CD4-positive, alpha-beta T cell (primary cell): ENCODE measurements around the gene PHACTR3. TPM values are rescaled to one million over a fixed set of nuclear protein-coding genes. Genes with fewer than 3 reads are reported as not detected.

ENCODE experiments used
- ATAC-seq: fragments of 200-7000 bp; cut with Tn5 transposase; one replicate; pipeline ENCODE4 v1.10.0; 2022; ENCODE audit warnings: mild to moderate bottlenecking; ENCODE audit not compliant: poor library complexity
- CTCF ChIA-PET: fragments of 350-600 bp; sonication (Branson Sonifier 250); formaldehyde crosslinking; loops from one replicate; lab custom pipeline; 2021; ENCODE audit warnings: antibody characterized with exemption, inconsistent platforms; lab: Charles Lee
- POLR2A ChIA-PET: fragments of 350-600 bp; sonication (Branson Sonifier 250); formaldehyde crosslinking; loops from one replicate; lab custom pipeline; 2021; ENCODE audit warnings: antibody characterized with exemption, inconsistent platforms; lab: Charles Lee
- DNase-seq, 14 experiments: peaks; one replicate each; pipeline ENCODE4 v3.0.0-alpha.2; 2013 to 2020; ENCODE audit warnings: mixed read lengths in 2 of 14
- H3K27ac ChIP-seq, 2 donors: one replicate each; pipeline versions ENCODE4 v1.5.1 to v1.7.0; 2013; ENCODE audit warnings: low read length in 2 of 2, low read depth in 1 of 2, mild to moderate bottlenecking in 1 of 2
- H3K27me3 ChIP-seq, 2 experiments: 1 replicate in 1 of 2; 2 replicates in 1 of 2; pipeline versions ENCODE4 v1.6.1 to v1.7.0; 2013; ENCODE audit warnings: low read length in 2 of 2, control low read depth in 1 of 2, mild to moderate bottlenecking in 1 of 2, moderate library complexity in 1 of 2; ENCODE audit not compliant: insufficient read depth in 2 of 2, control insufficient read depth in 1 of 2
- H3K36me3 ChIP-seq: one replicate; pipeline ENCODE4 v1.6.1; 2013; ENCODE audit warnings: low read length, control low read depth; ENCODE audit not compliant: insufficient read depth
- H3K4me1 ChIP-seq: one replicate; pipeline ENCODE4 v1.6.1; 2013; ENCODE audit warnings: low read length, control low read depth; ENCODE audit not compliant: insufficient read depth
- H3K4me3 ChIP-seq: one replicate; pipeline ENCODE4 v1.5.1; 2013; ENCODE audit warnings: mild to moderate bottlenecking, low read length, moderate library complexity
- H3K9me3 ChIP-seq, 2 experiments: 1 replicate in 1 of 2; 2 replicates in 1 of 2; pipeline versions ENCODE4 v1.6.1 to v1.7.0; 2013; ENCODE audit warnings: low read length in 2 of 2, mild to moderate bottlenecking in 2 of 2, control low read depth in 1 of 2, moderate library complexity in 1 of 2; ENCODE audit not compliant: control insufficient read depth in 1 of 2, insufficient read depth in 1 of 2
- H3K27ac Mint-ChIP-seq: one replicate; pipeline ENCODE4 v1.8.0; 2020; ENCODE audit warnings: mixed read lengths
- H3K27me3 Mint-ChIP-seq: one replicate; pipeline ENCODE4 v1.8.0; 2021; ENCODE audit warnings: mixed read lengths
- H3K36me3 Mint-ChIP-seq: one replicate; pipeline ENCODE4 v1.8.0; 2021; ENCODE audit warnings: low read depth, mixed read lengths
- H3K4me1 Mint-ChIP-seq: one replicate; pipeline ENCODE4 v1.8.0; 2021; ENCODE audit warnings: low read depth, mixed read lengths
- H3K4me3 Mint-ChIP-seq: one replicate; pipeline ENCODE4 v1.8.0; 2020; ENCODE audit warnings: mild to moderate bottlenecking, mixed read lengths
- H3K9me3 Mint-ChIP-seq: one replicate; pipeline ENCODE4 v1.8.0; 2020; ENCODE audit warnings: mixed read lengths
- CTCF ChIP-seq: fragments of 200-600 bp; IDR thresholded peaks from one replicate; pipeline ENCODE4 v1.8.0; 2022; ENCODE audit warnings: antibody characterized with exemption, mild to moderate bottlenecking
- intact Hi-C, 2 experiments: fragments of 100-400 bp; cut with DNase I in 1 of 2; cut with micrococcal nuclease in 1 of 2; formaldehyde crosslinking; loops; one replicate each; pipeline versions ENCODE4 v1.15.1 to v1.9.0; 2023 to 2025; cut with DNase I, micrococcal nuclease
- total RNA-seq, 174 experiments: library from RNA in 2 of 174; stranded (reverse) in 2 of 174; gene quantifications; one replicate each; pipeline ENCODE4 v1.2.3 and lab custom pipeline; 2021 to 2026

The PHACTR3 gene
- total RNA-seq, 2 experiments from 2014 or later, result not detected

- Histone ChIP-seq H3K4me1 (no peaks in the 10 kb centered on the region), H3K27ac (no peak overlapping the region), H3K4me3 (no peak overlapping the region), H3K36me3 (no peaks in the 10 kb centered on the region), H3K9me3 (no peaks in the 10 kb centered on the region), H3K27me3 (peaks cover 0 to 2% of the 10 kb centered on the region in 2 experiments)
- no peak for TF ChIP-seq CTCF
- peaks cover 17% of the 10 kb centered on the region for H3K27me3 Mint-ChIP-seq
- ChIA-PET POLR2A (no interaction called here), CTCF (no interaction called here)
- H3K36me3 Mint-ChIP-seq, result no peaks in the 10 kb centered on the region
- no peaks in the 10 kb centered on the region for H3K9me3 Mint-ChIP-seq
- no peak for DNase-seq
- no peak overlapping the region for H3K27ac Mint-ChIP-seq
- no peak overlapping the region for H3K4me3 Mint-ChIP-seq
- intact Hi-C loops, result no loop called here
- no peak for ATAC-seq
- H3K4me1 Mint-ChIP-seq, result no peaks in the 10 kb centered on the region
Observed at GRCh38 chr20:59824711-59825562, 220.6 kb downstream of the PHACTR3 start.

- no peaks in the 10 kb centered on the region for H3K9me3 ChIP-seq
- no peak overlapping the region for H3K4me3 ChIP-seq
- no peaks in the 10 kb centered on the region for H3K9me3 Mint-ChIP-seq
- H3K27me3 Mint-ChIP-seq, result peaks cover 21% of the 10 kb centered on the region
- no peak overlapping the region for H3K27ac ChIP-seq
- H3K27me3 ChIP-seq, result peaks cover 0 to 2% of the 10 kb centered on the region in 2 experiments
- intact Hi-C loops, result no loop called here
- H3K36me3 ChIP-seq, result no peaks in the 10 kb centered on the region
- H3K27ac Mint-ChIP-seq, result no peak overlapping the region
- POLR2A ChIA-PET, result no interaction called here
- no peak for TF ChIP-seq CTCF
- no peak overlapping the region for H3K4me3 Mint-ChIP-seq
- H3K4me1 ChIP-seq, result no peaks in the 10 kb centered on the region
- CTCF ChIA-PET, result no interaction called here
- H3K36me3 Mint-ChIP-seq, result no peaks in the 10 kb centered on the region
- DNase-seq, result no peak
- H3K4me1 Mint-ChIP-seq, result no peaks in the 10 kb centered on the region
- no peak for ATAC-seq
Observed at GRCh38 chr20:59825563-59825920, 221.2 kb downstream of the PHACTR3 start.

GRCh38 chr20:59825944-59826759 is 221.8 kb downstream of the PHACTR3 start:
- intact Hi-C loops, result no loop called here

More at GRCh38 chr20:59825944-59826759, 221.8 kb downstream of the PHACTR3 start:
- no peak for TF ChIP-seq CTCF
- no peak overlapping the region for H3K4me3 ChIP-seq
- Mint-ChIP-seq H3K4me1 (no peaks in the 10 kb centered on the region), H3K27me3 (peaks cover 21% of the 10 kb centered on the region), H3K36me3 (no peaks in the 10 kb centered on the region), H3K4me3 (no peak overlapping the region), H3K9me3 (no peaks in the 10 kb centered on the region), H3K27ac (no peak overlapping the region)
- H3K4me1 ChIP-seq, result no peaks in the 10 kb centered on the region
- H3K36me3 ChIP-seq, result no peaks in the 10 kb centered on the region
- no peak overlapping the region for H3K27ac ChIP-seq
- ChIA-PET POLR2A (no interaction called here), CTCF (no interaction called here)
- ATAC-seq (no peak), DNase-seq (no peak)
- peaks cover 0 to 2% of the 10 kb centered on the region in 2 experiments for H3K27me3 ChIP-seq
- no peaks in the 10 kb centered on the region for H3K9me3 ChIP-seq
